HK-2 (cell line): Measurements from ENCODE around the gene IFFO2.

Source experiments
- DNase-seq: peaks from one replicate; pipeline ENCODE4 v3.0.0-alpha.2; 2018; ENCODE audit not compliant: unreplicated experiment

Gene IFFO2

GRCh38 chr1:18972531-18972930 lies 16.1 kb upstream of the IFFO2 start:
- DNase-seq: no peak

- DNase-seq: no peak
These were observed 14.3 kb upstream of the IFFO2 start for GRCh38 chr1:18970762-18971161.

GRCh38 chr1:18970358-18970757 lies 13.9 kb upstream of the IFFO2 start:
- no peak for DNase-seq

DNA sequence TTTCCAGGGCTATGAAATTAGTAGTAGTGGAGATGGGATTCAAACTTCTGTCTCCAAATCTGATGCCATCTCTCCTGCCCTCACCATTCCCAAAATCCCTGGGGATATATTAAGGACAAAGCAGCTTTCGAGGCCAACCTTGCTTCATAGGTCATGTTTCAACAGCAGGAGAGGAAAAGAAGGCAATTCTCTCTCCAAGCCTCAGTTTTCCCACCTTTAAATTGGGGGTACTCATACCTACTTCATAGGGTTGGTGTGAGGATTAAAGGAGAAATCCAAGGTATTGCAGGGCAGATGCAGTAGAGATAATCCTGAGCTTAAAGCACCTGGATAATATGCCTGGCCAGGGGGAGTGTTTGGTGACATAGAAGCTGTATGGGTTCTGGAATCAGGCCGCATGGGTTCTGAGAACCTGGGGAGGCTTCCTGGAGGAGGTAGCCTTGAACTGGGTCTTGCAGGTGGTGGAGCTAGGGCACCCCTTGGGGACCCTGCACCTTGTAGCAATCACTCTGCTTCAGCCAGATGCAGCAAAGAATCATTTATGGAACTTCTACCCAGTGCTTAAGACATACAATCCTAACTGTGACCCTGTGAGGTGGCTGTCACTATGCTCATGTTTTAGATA lies 10.7 kb upstream of the IFFO2 start:
- DNase-seq: no peak

DNA sequence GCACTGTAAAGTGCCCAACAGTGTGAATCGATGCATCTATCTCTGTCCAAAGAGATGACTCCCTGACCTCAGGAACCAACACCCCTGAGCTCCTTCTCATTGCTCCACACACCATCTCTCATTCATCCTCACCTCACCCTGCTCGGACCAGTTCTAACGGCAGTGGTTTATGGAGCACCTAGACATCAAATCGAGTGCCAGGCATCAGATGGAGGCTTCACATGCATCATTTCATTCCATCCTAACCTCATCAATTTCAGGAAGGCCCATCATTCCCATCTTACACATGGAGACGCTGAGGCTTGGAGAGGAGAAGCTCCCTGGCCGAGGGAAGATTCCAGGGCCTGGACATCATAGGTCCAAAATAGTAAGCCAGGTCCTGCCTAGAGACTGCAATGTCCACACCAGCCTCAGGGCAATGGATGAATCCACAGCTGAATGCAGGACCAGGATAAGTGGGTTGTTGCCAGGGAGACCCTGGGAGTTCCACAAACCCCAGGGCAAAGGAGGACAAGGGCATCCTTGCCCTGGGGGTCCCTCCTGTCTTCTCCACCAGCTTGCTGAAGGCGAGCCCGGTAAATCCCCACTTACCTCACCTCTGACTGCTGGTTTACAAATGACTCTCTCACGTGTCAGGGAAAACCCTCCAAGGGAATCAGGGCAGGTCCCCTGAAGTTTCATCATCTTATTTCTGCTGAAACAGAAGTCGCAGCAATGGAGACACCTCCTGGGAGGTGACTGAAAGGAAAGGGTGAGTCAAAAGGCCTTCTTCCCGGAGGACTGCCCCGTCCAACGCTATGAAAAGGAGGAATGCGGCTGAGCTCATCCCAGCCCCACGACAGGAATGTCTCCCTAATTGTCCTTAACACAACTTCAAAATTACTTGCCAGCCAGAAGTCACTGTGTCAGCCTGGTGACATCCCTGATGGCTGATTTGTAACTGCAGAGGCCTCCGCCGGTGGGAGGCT lies 9.0 kb upstream of the IFFO2 start:
- DNase-seq: peak; percentile 76

DNA sequence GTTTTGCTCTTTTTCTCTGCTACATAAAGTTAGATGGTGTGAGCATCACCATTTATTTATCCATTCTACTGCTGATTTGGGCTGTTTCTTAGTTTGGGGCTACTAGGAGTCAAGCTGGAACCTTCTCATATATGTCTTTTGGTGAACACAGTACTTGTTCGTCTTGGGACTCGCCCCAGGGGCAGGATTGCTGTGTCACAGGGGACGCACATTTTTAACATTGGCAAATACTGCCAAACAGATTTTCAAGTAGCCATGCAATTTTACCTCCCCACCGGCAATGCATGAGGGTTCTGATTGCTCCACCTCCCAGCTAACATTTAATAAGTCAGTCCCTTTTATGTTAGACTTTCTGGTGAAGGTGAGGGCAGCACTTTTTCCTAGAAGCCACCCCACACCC lies 7.5 kb upstream of the IFFO2 start:
- DNase-seq: no peak

DNA sequence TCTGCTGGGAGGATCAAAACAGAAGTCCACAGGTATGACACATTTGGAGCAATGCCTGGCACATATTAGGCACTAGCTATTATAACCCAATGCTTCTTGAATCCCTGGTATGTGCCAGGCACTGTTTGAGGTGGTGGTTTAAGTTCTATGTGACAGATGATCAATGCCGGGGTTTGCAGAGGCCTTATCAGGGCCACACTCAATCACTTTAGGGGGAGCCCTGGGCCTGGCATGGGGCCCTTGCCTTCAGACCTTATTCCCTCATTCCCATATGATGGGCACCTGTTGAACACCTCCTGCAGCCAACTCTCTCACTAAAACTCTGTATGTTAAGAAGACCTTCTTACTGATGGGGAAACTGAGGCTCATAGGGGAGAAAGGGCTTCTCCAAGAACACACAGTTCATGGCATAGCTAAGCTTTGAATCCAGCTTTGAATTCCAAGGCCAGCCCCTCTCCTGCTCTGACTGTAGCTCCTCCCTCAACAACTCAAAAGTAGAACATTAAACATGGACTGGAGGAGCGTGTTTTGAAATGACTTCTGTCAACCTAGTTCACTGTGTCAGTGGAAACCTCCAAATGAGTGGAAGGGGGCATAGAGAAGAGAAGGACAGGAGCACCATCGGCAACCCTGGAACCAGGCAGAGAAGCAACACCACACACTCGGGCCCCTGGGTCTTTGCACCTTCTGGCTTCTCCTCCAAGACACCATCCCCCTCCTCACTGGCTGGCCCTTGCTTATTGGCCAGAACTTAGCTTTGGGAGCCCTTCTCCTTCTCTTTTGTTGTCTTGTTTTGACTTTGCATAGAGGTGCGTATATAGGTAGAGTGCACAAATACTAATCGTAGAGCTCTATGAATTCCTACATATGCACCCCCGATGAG lies 6.6 kb upstream of the IFFO2 start:
- no peak for DNase-seq

DNA sequence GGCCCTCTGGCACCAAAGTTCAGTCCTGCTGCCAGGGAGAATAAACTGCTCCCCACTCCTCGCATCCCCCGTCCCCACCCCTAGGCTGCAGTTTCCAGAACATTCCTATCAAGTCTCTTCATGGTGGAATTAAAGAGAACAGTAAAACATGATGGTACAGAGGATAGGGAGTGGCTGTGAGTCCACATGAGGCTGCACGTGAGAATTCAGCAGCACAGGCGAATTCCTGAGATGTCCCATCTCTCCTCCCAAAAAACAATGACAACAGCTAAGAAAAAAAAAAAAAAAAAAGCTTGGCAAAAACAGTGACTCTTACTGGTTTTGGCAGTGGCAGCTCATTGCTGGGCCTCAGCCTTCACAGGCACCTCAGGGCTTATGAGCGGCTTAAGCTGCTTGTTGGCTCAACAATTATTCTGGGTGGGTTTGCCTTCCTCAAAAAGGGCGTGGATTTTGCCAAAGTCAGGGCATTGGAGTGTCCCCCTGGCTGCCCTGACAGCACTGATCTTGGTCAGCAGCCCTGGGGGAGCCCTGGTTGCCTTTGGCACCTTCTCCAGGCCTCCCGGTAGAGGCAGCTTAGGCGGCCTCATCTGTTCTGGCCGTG lies 5.7 kb upstream of the IFFO2 start:
- DNase-seq: no peak

GRCh38 chr1:18960821-18961220 lies 4.3 kb upstream of the IFFO2 start:
- DNase-seq: no peak

DNA sequence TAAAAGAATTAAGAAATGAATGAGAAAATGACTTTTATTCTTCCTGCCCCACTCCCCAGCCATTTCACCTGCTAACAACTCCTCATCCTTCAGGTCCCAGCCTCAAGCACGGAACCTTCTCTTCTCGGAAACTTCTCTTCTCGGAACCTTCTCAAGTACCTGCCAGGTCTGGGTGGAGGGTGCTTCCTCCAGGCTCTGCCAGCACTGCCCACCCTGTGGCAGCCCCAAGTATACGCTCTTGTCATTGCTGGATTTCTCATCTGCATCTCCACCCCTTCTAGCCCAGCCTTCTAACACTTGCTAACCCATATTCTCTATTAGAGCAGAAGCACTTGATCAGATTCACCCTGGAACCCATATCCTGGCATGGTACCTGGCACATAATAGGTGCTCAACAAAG lies 3.9 kb upstream of the IFFO2 start:
- DNase-seq: no peak

DNA sequence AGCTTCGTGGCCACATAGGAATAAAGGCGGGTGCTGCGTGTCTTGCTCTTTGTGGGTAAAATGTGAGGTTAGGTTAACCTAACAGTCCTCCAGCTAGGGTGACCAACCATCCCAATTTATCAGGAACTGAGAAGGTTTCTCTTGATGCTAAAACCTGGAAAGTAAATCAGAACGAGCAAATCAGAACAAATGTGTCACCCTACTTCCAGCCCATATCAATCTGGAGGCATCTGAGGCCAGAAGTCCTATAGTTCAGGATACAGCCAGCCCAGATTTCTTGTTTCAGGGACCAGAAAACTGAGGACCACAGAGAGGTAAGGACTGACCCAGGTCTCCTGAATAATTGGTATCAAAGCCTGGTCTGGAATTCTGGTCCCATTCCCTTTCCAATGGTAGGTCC lies 3.1 kb upstream of the IFFO2 start:
- no peak for DNase-seq

DNA sequence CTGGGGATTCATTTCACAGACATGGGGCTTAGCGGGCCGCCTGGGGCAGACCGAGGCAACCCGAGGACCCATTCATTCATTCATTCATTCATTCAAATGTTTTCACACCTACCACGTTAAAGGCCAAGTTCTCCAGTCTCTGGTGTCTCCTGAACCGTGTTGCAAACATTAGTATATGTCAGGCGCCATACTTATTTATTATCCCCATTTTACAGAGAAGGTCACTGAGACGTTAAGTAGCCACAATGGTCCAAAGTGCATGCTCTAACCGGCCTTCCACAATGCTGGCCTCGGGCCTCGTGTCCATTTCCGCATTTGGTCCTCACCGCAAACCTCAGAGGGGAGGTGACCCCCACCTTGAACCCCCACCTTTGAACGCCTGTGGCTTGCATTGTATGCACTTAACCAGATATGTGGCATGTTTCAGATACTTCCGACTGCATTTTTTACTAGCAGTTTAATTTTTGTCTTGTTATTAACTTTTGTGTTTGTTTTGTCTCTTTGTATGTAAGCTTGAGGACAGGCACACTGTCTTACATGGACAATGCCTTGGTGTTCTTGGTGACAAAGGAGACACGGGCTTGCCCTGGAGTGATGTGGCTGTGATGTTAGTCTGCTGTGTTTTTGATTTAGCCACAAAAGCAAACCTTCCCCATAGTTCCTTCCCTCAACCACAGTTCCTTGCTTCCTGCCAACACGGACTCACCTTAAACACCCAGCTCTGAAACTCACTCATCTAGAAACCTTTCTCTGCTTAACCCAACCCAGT lies 1.2 kb upstream of the IFFO2 start:
- DNase-seq: peak; percentile 63

DNA sequence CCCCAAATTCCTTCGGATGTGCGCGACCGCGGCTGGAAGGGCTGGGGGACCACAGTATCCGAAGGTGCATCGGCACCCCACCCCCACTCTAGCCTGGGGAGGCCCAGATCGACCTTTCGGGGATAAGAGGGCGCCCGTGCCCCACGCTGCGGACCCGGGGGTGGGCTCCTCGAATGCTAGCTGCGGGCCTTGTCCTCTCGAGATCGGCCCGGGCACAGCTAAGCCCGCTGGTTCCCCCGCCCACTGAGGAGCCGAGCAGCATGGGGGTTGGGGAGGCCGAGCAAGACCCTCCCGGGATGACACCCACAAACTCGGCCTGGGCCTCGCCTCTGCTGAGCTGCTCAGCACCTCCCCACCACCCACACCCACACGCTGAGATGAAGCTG lies 653 bp upstream of the IFFO2 start:
- peak; percentile 48 for DNase-seq

- DNase-seq: peak; percentile 45
These were observed 859 bp downstream of the IFFO2 start for GRCh38 chr1:18955441-18956192.

DNA sequence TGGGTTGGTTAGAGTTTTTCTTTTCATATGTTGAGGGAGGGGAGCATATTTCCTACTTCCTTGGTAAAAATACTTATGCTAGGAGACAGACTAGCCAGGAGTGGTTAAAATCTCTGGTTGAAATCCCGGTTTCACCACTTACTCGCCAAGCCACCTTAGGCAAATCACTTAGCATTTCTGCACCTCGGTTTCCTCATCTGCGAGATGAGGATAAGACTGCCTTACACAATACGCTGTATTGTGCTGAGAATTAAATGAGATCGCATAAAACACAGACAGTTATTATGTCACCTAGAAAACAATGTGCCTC lies 1.4 kb downstream of the IFFO2 start:
- DNase-seq: no peak

GRCh38 chr1:18954270-18955071 lies 2.0 kb downstream of the IFFO2 start:
- DNase-seq: no peak

- DNase-seq: no peak
These were observed 2.7 kb downstream of the IFFO2 start for GRCh38 chr1:18953731-18954231.

DNA sequence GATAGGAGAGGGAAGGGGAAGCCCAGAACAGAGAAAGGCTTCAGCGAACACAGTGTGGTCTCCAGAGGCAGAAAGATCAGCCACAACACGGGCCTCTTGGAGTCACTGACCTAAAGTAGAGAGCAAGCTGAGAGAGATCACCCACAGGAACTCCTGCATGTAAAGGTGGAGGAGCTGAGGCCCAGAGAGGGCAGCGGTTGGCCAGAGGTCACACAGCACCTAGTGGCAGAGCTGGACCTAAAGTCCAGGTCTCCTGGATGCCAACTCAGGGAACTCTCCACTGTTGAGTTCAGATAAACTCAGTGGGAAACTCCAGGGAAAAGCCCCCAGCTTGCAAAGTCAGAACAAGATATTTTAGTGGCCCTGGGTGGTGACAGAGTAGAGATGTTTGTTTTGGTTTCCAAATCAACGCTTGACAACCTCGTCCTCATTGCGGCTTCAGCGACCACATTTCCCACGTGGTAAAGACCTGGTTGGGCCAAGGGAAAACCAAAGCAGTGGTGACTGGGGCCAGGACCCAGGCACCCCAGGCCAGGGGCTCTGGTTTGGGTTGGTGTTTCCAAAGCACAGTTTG lies 4.6 kb downstream of the IFFO2 start:
- DNase-seq: no peak

DNA sequence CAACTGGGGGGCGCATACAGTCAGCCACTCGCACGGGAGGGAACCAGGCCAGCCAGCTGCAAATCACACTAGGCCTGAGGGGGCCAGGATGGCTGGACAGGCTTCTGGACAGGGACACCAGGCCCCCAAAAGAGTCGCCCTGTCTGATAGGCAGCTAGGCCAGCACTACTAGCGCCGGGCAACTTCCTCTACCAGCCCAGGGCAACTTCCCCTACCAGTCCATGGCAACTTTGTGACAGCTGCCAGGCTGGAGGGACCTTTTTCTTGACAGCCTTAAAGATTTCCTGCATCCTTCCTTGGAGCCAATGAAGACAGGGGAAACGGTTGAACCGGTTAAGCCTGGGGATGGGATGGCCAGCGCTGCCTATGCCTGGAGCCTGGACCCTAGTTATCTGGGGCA lies 5.1 kb downstream of the IFFO2 start:
- DNase-seq: no peak
